ENCODE data around the gene MYO3B.

DNA sequence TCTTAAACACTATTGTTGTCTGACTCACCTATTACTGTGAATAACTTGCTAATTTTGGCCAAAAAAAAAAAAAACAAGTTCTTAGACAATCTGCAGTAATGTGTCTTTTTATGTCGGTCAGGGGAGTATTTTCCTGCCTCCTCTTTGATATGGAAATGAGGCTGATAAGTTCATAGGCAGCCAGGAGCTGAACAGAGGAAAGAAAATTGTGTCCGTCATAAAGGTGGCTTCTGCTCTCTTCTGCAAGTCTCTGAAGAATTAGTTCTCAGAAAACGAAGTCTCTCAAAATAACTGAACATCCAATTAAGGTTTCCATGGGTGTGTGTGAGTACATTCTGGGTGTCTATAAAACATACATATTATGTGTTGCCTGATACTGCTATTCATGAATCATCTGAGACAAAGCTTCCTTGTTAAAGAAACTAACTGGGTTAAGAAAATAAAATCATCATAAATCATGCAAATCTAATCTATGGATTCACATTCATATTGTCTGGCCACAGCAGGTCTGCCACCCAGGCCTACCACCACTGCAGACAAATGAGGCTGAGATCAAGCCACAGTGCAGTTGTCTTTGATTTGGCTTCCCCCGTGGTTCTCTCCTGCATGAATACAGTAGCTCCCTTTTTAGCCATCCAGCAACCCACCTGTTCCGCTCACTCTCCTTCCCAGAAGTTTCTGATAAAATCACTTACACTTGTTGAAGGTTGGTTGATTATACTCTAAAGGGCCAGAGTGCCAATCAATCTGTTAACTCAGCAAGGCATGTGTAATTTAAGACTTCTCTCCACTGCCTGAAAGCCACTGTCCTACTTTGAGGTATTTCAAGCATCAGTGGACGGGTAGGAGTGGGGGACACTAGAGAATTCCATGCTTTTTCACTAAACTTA is 517.8 kb downstream of the MYO3B start:
- TF ChIP-seq, protein P1, sequence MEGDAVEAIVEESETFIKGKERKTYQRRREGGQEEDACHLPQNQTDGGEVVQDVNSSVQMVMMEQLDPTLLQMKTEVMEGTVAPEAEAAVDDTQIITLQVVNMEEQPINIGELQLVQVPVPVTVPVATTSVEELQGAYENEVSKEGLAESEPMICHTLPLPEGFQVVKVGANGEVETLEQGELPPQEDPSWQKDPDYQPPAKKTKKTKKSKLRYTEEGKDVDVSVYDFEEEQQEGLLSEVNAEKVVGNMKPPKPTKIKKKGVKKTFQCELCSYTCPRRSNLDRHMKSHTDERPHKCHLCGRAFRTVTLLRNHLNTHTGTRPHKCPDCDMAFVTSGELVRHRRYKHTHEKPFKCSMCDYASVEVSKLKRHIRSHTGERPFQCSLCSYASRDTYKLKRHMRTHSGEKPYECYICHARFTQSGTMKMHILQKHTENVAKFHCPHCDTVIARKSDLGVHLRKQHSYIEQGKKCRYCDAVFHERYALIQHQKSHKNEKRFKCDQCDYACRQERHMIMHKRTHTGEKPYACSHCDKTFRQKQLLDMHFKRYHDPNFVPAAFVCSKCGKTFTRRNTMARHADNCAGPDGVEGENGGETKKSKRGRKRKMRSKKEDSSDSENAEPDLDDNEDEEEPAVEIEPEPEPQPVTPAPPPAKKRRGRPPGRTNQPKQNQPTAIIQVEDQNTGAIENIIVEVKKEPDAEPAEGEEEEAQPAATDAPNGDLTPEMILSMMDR (IDR thresholded peaks at IDR 0.05) = no peak
- no peak for TF ChIP-seq ZFX (IDR thresholded peaks at IDR 0.05; ENCODE audit: borderline replicate concordance)
